Motor neuron (in vitro differentiated cells): ENCODE data around the gene TMEM187. TPM values are rescaled to one million over a fixed set of nuclear protein-coding genes. Genes with fewer than 3 reads are reported as not detected.
A peak's percentile ranks its signal among the peaks of the same experiment; 100 is the strongest.

Experiments used
- ATAC-seq, 8 experiments: fragments of 200-7000 bp; cut with Tn5 transposase; replicated peaks in 6 of 8; 2 replicates each; pipeline ENCODE4 v1.8.0; 2021; ENCODE audit warnings: mild to moderate bottlenecking in 8 of 8, moderate library complexity in 8 of 8
- H3K27ac ChIP-seq, 2 donors: fragments of 250-450 bp; sonication (Bioruptor Pico); 2 replicates each; pipeline ENCODE4 v1.9.0; 2021; ENCODE audit warnings: antibody characterized with exemption in 2 of 2, mild to moderate bottlenecking in 2 of 2, moderate library complexity in 1 of 2
- H3K4me1 ChIP-seq, 2 donors: fragments of 250-450 bp; sonication (Bioruptor Pico); replicated peaks in 1 of 2; 2 replicates each; pipeline ENCODE4 v1.6.1; 2021; ENCODE audit warnings: antibody characterized with exemption in 2 of 2, mild to moderate bottlenecking in 2 of 2, moderate library complexity in 1 of 2
- H3K4me3 ChIP-seq, 5 donors: fragments of 250-450 bp; sonication (Bioruptor Pico); 2 replicates each; pipeline ENCODE4 v1.9.0; 2021; ENCODE audit warnings: antibody characterized with exemption in 5 of 5, mild to moderate bottlenecking in 5 of 5, moderate library complexity in 4 of 5
- WGBS, 10 experiments: fragments of 450-650 bp; shearing (Covaris generic); methylation state at CpG; one replicate each; pipeline ENCODE4 v1.0.0; 2022; 5-methylcytosine and 5-hydroxymethylcytosine counted together
- in situ Hi-C, 9 experiments: fragments of 400-800 bp; cut with MboI; loops; one replicate each; pipeline ENCODE4 v1.15.0; 2021; ENCODE audit warnings: low sequenced_read_pairs in 9 of 9, low pct_unique_long_range_greater_than_20kb in 2 of 9; ENCODE audit not compliant: unreplicated experiment in 9 of 9
- total RNA-seq, 8 experiments: library from RNA; unstranded; fragments of 300-600 nt; gene quantifications; 2 replicates each; pipeline versions ENCODE4 v1.2.3 to v1.2.4, GENCODE V29; 2022

The TMEM187 gene
- total RNA-seq, 8 experiments from 2014 or later = 2.7 to 9.5 (median 4.7) TPM

- Histone ChIP-seq H3K4me3 (peak overlapping the region in 4 of 5 donors; percentile 44 to 66 (median 48)), H3K27ac (peak overlapping the region; percentile 78 to 93), H3K4me1 (peaks cover 35 to 40% of the 10 kb centered on the region in 2 donors)
- in situ Hi-C loops = no loop called here
- peak in 7 of 8 experiments; percentile 7 to 39 (median 22) for ATAC-seq
- no CpG with 5 or more reads among the region's 45 CpGs for WGBS, 10 experiments
Observed at GRCh38 chrX:154019061-154019621, 46.6 kb downstream of the TMEM187 start.

- peak within 1 kb of the TSS; percentile 36 to 66 (median 47) for H3K4me3 ChIP-seq
- ATAC-seq = peak; percentile 70 to 84 (median 80)
- in situ Hi-C loops = no loop called here
- peaks cover 35 to 44% of the 10 kb centered on the region in 2 donors for H3K4me1 ChIP-seq
- H3K27ac ChIP-seq = peak within 1 kb of the TSS; percentile 78 to 93
- WGBS, 10 experiments = 36% methylated on average over 3 of the region's 99 CpGs; no CpG with 5 or more reads in 9 of the 10 experiments
Observed at GRCh38 chrX:154019633-154020528, 47.3 kb downstream of the TMEM187 start, which contains the start of gene IRAK1. Gene IRAK1, minus strand, starts transcription at chrX:154019902. Its CDS starts 90 bp downstream, at chrX:154019812.

- H3K4me1 ChIP-seq = peaks cover 35 to 51% of the 10 kb centered on the region in 2 donors
- no peak for ATAC-seq
- in situ Hi-C loops = no loop called here
- WGBS, 10 experiments = 43% methylated on average over 8 of the region's 9 CpGs; no CpG with 5 or more reads in 9 of the 10 experiments
- peak overlapping the region; percentile 78 to 93 for H3K27ac ChIP-seq
- peak overlapping the region in 4 of 5 donors; percentile 44 to 66 (median 48) for H3K4me3 ChIP-seq
Observed at GRCh38 chrX:154020536-154021115, 48.1 kb downstream of the TMEM187 start.

- Histone ChIP-seq H3K4me3 (no peak overlapping the region), H3K27ac (no peak overlapping the region), H3K4me1 (peaks cover 35 to 51% of the 10 kb centered on the region in 2 donors)
- peak in 7 of 8 experiments; percentile 3 to 38 (median 14) for ATAC-seq
- 45 to 88% methylated on average over 1 to 3 of the region's 11 CpGs; no CpG with 5 or more reads in 8 of the 10 experiments for WGBS, 10 experiments
- in situ Hi-C loops = no loop called here
Observed at GRCh38 chrX:154021131-154021611, 48.6 kb downstream of the TMEM187 start.

GRCh38 chrX:154022108-154022507 lies 49.6 kb downstream of the TMEM187 start:
- peaks cover 35 to 51% of the 10 kb centered on the region in 2 donors for H3K4me1 ChIP-seq
- H3K27ac ChIP-seq = no peak overlapping the region
- H3K4me3 ChIP-seq = no peak overlapping the region
- WGBS, 10 experiments = 59 to 83% methylated on average over 1 to 2 of the region's 5 CpGs; no CpG with 5 or more reads in 8 of the 10 experiments
- in situ Hi-C loops = no loop called here
- no peak for ATAC-seq

- in situ Hi-C loops = no loop called here
- 52 to 100% (median 80%) methylated on average over 1 to 10 of the region's 27 CpGs; no CpG with 5 or more reads in 3 of the 10 experiments for WGBS, 10 experiments
- Histone ChIP-seq H3K4me3 (no peak overlapping the region), H3K27ac (peak overlapping the region in 1 of 2 donors; percentile 36), H3K4me1 (peaks cover 35 to 51% of the 10 kb centered on the region in 2 donors)
- ATAC-seq = peak in 1 of 8 experiments; percentile 13
Observed at GRCh38 chrX:154023276-154024000, 50.9 kb downstream of the TMEM187 start.

GRCh38 chrX:154024271-154024670 lies 51.7 kb downstream of the TMEM187 start:
- ATAC-seq = no peak
- in situ Hi-C loops = no loop called here
- Histone ChIP-seq H3K4me1 (peaks cover 33 to 44% of the 10 kb centered on the region in 2 donors), H3K27ac (no peak overlapping the region), H3K4me3 (no peak overlapping the region)
- 15 to 100% (median 48%) methylated on average over 1 to 4 of the region's 15 CpGs; no CpG with 5 or more reads in 7 of the 10 experiments for WGBS, 10 experiments

- Histone ChIP-seq H3K4me3 (no peak overlapping the region), H3K27ac (no peak overlapping the region), H3K4me1 (peaks cover 33 to 41% of the 10 kb centered on the region in 2 donors)
- in situ Hi-C loops = no loop called here
- 20% methylated on average over 1 of the region's 8 CpGs; no CpG with 5 or more reads in 9 of the 10 experiments for WGBS, 10 experiments
- ATAC-seq = peak in 5 of 8 experiments; percentile 23 to 43 (median 36)
Observed at GRCh38 chrX:154025230-154025629, 52.7 kb downstream of the TMEM187 start.

GRCh38 chrX:154026136-154027021 lies 53.8 kb downstream of the TMEM187 start:
- no peak overlapping the region for H3K4me3 ChIP-seq
- in situ Hi-C loops = no loop called here
- no peak overlapping the region for H3K27ac ChIP-seq
- peak in 4 of 8 experiments; percentile 6 to 61 (median 40) for ATAC-seq
- WGBS, 10 experiments = 74 to 87% methylated on average over 3 to 6 of the region's 21 CpGs; no CpG with 5 or more reads in 8 of the 10 experiments
- peaks cover 21 to 31% of the 10 kb centered on the region in 2 donors for H3K4me1 ChIP-seq

- 60% methylated on average over 2 of the region's 6 CpGs; no CpG with 5 or more reads in 9 of the 10 experiments for WGBS, 10 experiments
- no peak overlapping the region for H3K4me3 ChIP-seq
- H3K4me1 ChIP-seq = peaks cover 20 to 30% of the 10 kb centered on the region in 2 donors
- no peak for ATAC-seq
- in situ Hi-C loops = no loop called here
- no peak overlapping the region for H3K27ac ChIP-seq
Observed at GRCh38 chrX:154027022-154027402, 54.5 kb downstream of the TMEM187 start.

GRCh38 chrX:154027986-154028385 lies 55.4 kb downstream of the TMEM187 start:
- no peak for ATAC-seq
- Histone ChIP-seq H3K4me3 (no peak overlapping the region), H3K27ac (no peak overlapping the region), H3K4me1 (peaks cover 11 to 20% of the 10 kb centered on the region in 2 donors)
- in situ Hi-C loops = no loop called here
- 80% methylated on average over 1 of the region's 1 CpG; no CpG with 5 or more reads in 9 of the 10 experiments for WGBS, 10 experiments
